ENCODE results near the gene EZR. TPM values are rescaled to one million over a fixed set of nuclear protein-coding genes. Genes with fewer than 3 reads are reported as not detected.
"Not testable (repeated sequence)": the region's sequence is repeated elsewhere in the genome, so short reads cannot be mapped to it uniquely, and the experiment has no call there.

The EZR gene
- polyA plus RNA-seq, 4 donors: 34.8 to 275 (median 243) TPM

DNA sequence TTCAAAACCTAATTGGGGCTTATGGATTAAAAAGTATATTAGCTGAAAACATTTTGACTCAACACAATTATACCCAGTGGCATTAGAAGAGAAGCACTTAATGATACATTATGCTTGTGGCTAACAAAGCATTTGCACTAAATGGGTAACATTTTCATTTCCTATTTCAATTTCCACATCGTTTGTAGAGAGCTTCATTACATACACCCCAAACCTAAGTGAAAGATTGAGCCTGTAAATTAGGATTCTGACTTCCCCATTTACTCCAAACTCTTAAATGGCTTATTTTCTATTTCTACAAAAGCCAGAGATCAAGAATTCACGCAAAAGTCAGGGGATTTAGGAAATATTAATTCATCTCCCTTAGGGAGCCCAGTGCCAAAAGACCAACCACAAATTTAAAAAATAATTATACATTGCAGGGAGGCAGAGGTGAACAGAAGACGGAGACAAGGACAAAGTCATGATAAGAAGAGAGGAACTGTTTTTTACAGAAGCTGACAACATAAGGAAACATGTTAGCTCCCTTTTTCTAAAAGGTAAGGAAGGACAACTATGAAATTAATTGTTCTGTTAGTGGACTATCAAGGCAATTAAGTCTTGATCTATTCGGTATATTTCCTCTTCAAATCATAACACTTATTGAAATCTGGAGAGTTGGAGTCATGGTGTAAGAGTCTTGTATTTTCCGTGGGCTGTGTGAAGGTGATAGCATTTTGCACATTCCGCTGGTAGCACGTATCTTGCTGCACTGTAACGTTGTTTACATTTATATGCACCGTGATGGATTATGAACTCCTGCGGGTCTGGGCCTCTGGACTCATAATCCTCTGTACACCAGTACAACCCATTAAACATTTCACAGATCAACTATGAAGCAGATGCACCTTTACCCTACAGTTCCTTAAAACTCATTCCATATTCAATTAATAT lies 24.8 kb upstream of the EZR start:
- no peak for DNase-seq (ENCODE audit: low read depth in 4 of 4, low spot score in 3 of 4)

- DNase-seq (ENCODE audit: low read depth in 4 of 4, low spot score in 3 of 4): no peak
These were observed 22.2 kb upstream of the EZR start for GRCh38 chr6:158841358-158841757.

GRCh38 chr6:158840465-158840864 lies 21.3 kb upstream of the EZR start:
- DNase-seq (ENCODE audit: low read depth in 4 of 4, low spot score in 3 of 4): no peak

DNA sequence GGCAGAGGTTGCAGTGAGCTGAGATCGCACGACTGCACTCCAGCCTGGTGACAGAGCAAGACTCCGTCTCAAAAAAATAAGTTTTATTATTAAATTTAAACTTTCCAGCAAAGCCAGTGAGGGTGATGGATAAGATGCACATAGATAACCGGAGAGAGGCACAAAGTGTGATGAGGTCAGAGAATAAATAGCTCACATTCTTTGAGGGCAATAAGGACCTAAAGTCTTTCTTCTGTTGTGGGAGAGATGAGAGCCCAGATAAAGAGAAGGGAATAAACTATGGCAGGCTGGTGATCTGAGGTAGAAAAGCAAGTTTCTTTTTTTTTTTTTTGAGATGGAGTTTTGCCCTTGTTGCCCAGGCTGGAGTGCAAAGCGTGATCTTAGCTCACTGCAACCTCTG lies 20.6 kb upstream of the EZR start:
- no peak for DNase-seq (ENCODE audit: low read depth in 4 of 4, low spot score in 3 of 4)

DNA sequence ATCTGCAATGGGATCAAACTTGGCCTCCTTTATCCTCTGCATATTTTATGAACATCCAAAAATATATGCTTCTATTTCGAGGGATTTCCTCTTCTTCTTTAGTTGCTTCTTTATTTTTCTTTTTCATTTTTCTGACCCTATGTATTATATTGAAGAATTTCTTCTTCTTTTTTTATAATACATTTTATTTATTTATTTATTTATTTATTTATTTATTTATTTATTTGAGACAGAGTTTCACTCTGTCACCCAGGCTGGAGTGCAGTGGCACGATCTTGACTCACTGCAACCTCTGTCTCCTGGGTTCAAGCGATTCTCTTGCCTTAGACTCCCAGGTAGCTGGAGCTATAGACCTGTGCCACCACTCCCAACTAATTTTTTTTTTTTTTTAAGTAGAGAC lies 19.6 kb upstream of the EZR start:
- DNase-seq (ENCODE audit: low read depth in 4 of 4, low spot score in 3 of 4): not testable (repeated sequence)

GRCh38 chr6:158837684-158838625 lies 18.8 kb upstream of the EZR start:
- DNase-seq (ENCODE audit: low read depth in 4 of 4, low spot score in 3 of 4): no peak

GRCh38 chr6:158836625-158837311 lies 17.6 kb upstream of the EZR start:
- DNase-seq (ENCODE audit: low read depth in 4 of 4, low spot score in 3 of 4): no peak

DNA sequence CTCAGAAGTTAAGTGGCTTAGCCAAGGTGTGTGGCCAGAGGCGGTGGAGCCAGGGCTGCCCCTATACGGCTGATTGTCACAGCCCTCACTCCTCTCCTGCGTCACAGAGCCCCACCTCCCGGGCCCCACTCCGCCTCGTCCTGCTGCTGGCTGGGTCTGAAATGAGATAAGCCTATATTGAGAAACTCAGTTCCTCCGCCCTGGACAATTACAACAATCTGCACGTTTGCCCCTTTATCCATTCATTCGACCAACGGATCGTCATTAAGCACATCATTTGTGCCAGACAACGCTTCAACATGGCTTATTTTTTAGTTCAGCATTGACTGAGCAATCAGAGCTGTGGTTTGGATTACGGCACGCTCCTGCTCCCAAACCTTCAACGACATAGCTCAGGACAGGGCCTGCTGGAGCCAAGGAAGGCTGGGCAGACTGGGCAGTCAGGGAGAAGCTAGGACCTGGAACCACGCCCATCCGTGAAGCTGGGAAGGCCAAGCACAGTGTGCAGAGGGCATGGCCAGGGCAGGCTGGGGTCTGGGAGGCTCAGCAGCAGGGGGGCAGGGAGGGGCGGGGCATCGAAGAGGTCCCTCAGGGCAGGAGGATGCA lies 16.6 kb upstream of the EZR start:
- DNase-seq (ENCODE audit: low read depth in 4 of 4, low spot score in 3 of 4): no peak

- no peak for DNase-seq (ENCODE audit: low read depth in 4 of 4, low spot score in 3 of 4)
These were observed 15.7 kb upstream of the EZR start for GRCh38 chr6:158834675-158835385.

DNA sequence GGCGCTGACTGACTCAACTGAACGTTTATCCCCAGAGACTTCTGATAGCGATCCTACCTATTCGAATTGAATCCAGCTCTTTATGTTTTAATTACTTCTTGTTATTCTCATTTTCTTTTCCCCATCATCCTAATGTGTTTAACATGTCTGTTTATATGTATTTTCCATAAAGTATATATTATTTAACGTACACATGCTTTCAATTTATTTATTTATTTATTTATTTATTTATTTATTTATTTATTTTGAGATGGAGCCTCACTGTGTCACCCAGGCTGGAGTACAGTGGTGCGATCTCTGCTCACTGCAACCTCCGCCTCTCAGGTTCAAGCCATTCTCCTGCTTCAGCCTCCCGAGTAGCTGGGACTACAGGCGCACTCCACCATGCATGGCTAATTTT lies 13.6 kb upstream of the EZR start:
- not testable (repeated sequence) for DNase-seq (ENCODE audit: low read depth in 4 of 4, low spot score in 3 of 4)

GRCh38 chr6:158832026-158832425 lies 12.9 kb upstream of the EZR start:
- no peak for DNase-seq (ENCODE audit: low read depth in 4 of 4, low spot score in 3 of 4)

GRCh38 chr6:158831571-158831970 lies 12.4 kb upstream of the EZR start:
- DNase-seq (ENCODE audit: low read depth in 4 of 4, low spot score in 3 of 4): no peak

DNA sequence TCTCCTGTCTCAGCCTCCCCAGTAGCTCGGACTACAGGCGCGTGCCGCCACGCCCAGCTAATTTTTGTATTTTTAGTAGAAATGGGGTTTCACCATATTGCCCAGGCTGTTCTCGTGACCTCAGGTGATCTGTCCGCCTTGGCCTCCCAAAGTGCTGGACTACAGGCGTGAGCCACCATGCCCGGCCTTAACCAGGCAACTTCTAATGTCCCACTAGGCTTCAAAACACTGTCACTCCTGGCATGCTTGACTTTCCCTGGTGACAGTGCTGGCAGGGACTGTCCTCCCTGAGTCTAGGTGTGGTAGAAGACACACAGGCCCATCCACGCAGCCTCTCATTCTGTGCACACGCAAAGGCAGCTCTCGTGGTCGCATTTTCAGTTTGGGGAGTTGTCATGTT lies 11.6 kb upstream of the EZR start:
- no peak for DNase-seq (ENCODE audit: low read depth in 4 of 4, low spot score in 3 of 4)

GRCh38 chr6:158828807-158829206 lies 9.6 kb upstream of the EZR start:
- DNase-seq (ENCODE audit: low read depth in 4 of 4, low spot score in 3 of 4): no peak

- no peak for DNase-seq (ENCODE audit: low read depth in 4 of 4, low spot score in 3 of 4)
These were observed 7.8 kb upstream of the EZR start for GRCh38 chr6:158826819-158827501.

GRCh38 chr6:158825951-158826306 lies 6.8 kb upstream of the EZR start:
- no peak for DNase-seq (ENCODE audit: low read depth in 4 of 4, low spot score in 3 of 4)

DNA sequence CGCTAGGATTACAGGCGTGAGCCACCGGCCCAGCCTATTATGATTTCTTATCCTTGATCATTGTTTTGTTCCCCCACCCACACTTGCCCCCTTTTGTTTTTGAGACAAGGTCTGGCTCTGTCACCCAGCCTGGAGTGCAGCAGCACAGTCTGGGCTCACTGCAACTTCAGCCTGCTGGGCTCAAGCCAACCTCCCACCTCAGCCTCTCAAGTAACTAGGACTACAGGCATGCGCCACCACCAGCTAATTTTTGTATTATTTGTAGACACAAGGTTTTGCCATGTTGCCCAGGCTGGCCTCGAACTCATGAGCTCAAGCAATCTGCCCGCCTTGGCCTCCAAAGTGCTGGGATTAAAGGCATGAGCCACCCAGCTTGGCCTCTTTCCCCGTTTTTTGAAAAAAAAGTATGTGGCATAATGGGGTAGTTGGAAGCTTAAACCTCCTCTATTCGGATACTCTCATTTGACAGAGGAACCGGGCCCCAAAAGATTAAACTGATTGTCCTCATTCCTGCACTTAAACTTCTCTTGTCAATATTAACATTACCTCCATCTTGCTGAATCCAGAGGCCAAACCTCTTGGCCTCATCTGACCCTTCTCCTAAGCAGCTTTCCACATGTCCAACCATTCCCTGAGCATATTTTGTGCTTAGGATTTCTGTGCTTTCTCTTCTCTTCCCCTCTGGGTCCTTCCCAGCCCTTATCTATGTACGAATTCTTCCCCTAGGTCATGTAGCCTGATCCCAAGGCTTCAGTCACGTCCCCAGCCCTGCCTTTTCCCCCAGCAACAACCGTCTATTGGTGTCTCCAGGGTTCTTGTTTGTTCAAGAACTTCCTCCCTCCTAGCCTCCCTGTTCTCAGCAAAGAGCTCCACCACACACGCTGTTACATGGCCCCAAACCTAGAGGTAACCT lies 6.1 kb upstream of the EZR start:
- DNase-seq (ENCODE audit: low read depth in 4 of 4, low spot score in 3 of 4): no peak

DNA sequence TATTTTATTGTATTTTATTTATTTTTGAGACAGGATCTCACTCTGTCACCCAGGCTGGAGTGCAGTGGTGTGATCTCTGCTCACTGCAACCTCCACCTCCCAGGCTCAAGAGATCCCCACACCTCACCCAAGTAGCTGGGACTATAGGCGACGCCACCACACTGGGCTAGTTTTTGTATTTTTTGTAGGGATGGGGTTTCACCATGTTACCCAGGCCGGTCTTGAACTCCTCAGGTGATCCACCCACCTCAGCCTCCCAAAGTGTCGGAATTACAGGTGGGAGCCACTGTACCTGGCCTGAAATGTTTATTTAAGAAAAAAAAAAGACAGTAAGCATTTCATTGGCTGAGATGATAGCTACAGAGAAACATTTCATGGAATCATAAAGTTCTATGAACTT lies 4.4 kb upstream of the EZR start:
- not testable (repeated sequence) for DNase-seq (ENCODE audit: low read depth in 4 of 4, low spot score in 3 of 4)

Measured in left renal pelvis (tissue), 4 donors.